Activated CD4-positive, alpha-beta T cell treated with anti-CD3 and anti-CD28 coated beads, Interleukin-10, Interleukin-2, amounts not matched to agents 100 ng/mL and 50 ng/mL, durations not matched to agents 16 hours and 8 hours (primary cell): Measurements from ENCODE around the gene ZNRD2.

Experiments
- DNase-seq: peaks from one replicate; pipeline ENCODE4 v3.0.0-alpha.2; 2020

Gene ZNRD2

GRCh38 chr11:65612691-65613090 lies 42.4 kb downstream of the ZNRD2 start:
- no peak for DNase-seq

- DNase-seq = no peak
Observed at GRCh38 chr11:65613091-65613928, 43.0 kb downstream of the ZNRD2 start.

GRCh38 chr11:65615229-65615949 lies 45.1 kb downstream of the ZNRD2 start, which contains the start of gene PCNX3:
PCNX3 (plus strand) TSS chr11:65615776; CDS start chr11:65616312, 536 bp downstream.
- DNase-seq = peak; percentile 100

- peak; percentile 74 for DNase-seq
Observed at GRCh38 chr11:65615950-65616574, 45.8 kb downstream of the ZNRD2 start.

GRCh38 chr11:65616575-65617001 lies 46.3 kb downstream of the ZNRD2 start:
- peak; percentile 31 for DNase-seq

- DNase-seq = no peak
Observed at GRCh38 chr11:65617136-65617850, 47.0 kb downstream of the ZNRD2 start.

DNA sequence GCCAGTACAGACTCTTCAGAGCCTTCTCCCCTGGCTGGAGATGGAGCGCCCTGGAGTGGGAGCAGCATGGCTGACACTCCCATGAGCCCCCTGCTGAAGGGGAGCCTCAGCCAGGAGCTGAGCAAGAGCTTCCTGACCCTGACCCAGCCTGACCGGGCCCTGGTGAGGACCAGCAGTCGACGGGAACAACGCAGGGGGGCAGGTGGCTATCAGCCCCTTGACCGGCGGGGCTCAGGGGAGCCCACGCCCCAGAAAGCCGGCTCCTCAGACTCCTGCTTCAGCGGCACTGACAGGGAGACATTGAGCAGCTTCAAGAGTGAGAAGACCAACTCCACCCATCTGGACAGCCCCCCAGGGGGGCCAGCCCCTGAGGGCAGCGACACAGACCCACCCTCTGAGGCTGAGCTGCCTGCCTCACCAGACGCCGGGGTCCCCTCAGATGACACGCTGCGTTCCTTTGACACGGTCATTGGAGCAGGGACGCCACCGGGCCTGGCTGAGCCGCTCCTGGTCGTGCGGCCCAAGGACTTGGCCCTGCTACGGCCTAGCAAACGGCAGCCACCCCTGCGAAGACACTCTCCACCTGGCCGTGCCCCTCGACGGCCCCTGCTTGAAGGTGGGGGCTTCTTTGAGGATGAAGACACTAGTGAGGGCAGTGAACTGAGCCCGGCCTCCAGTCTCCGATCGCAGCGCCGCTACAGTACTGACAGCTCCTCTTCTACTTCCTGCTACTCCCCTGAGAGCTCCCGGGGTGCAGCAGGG lies 47.9 kb downstream of the ZNRD2 start:
- DNase-seq = no peak

DNA sequence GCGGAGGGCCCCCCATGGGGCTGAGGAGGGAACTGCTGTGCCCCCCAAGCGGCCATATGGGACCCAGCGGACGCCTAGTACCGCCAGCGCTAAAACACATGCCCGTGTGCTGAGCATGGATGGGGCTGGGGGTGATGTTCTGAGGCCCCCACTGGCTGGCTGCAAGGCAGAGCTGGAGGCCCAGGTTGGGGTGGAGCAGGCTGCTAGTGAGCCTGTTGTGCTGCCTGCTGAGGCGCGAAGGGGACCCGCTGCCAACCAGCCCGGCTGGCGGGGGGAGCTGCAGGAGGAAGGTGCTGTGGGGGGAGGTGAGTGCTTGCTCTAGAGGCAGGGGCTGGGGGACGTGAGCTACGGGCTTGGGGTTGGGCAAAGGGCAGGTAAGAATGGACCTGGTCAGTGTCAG lies 48.5 kb downstream of the ZNRD2 start:
- no peak for DNase-seq

DNA sequence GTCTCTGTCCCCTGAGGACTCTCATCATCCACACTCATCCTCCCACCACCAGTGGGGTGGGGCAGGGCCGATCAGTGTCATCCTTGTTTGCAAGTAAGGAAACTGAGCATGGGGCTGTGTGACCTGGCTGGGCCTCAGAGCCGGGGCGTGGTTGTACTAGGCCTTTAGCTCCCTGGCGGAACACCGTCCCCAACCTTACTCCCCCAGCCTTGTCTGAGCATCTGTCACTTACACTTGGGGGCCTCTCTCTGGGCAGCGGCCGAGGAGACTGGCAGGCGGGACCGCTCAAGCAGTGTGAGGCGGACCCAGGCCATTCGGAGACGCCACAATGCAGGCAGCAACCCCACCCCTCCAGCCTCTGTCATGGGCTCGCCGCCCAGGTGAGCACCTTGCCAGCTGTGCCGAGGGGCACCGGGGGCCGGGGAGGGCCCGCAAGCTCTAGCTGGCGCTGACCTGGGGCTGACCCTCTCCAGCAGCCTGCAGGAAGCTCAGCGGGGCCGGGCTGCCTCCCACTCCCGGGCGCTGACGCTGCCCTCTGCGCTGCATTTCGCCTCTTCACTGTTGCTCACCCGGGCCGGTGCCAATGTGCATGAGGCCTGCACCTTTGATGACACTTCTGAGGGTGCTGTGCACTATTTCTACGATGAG lies 49.1 kb downstream of the ZNRD2 start:
- no peak for DNase-seq

DNA sequence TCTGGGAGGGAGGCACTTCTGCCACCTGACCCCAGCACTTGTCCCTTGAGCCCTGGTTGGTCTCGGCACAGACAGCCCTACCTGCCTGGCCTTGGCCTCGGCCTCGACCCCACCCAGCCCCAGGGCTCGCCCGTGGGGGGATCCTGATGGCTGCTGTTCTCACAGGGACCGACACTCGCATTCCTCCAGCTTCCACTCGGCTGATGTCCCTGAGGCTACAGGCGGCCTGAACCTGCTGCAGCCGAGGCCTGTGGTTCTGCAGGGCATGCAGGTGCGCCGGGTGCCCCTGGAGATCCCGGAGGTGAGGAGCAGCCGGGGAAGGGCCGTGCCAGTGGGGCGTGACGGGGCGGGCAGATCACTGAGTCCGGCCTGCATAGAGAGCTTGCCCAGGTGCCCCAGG lies 50.4 kb downstream of the ZNRD2 start:
- no peak for DNase-seq

DNA sequence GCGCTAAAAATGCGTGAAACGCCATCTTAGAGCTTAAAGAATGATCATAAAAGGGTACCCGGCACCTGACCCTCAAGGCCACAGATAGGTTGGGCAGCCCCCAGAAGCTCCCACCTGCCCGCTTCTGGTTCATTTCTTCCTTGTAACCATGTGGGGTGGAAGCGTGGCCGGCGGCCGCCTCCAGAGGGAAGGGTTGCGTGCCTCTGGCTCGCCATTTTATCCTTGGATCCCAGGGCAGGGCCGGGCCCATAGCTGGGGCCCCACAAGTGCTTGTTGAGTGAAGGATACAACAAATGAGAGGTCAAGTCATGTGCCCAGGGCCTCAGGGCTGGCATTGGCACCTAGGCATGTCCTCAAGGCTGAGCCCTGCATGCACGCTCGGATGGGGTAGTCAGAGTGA lies 51.2 kb downstream of the ZNRD2 start:
- no peak for DNase-seq
